HG02623 (cell line): ENCODE data around the gene MDM4.
A peak's percentile ranks its signal among the peaks of the same experiment; 100 is the strongest.
"Not testable (repeated sequence)": the region's sequence is repeated elsewhere in the genome, so short reads cannot be mapped to it uniquely, and the experiment has no call there.

ENCODE experiments used
- ATAC-seq: cut with Tn5 transposase; IDR thresholded peaks from one replicate; pipeline ENCODE4 v1.9.1; 2021; ENCODE audit warnings: moderate library complexity; ENCODE audit not compliant: unreplicated experiment

Gene MDM4, protein sequence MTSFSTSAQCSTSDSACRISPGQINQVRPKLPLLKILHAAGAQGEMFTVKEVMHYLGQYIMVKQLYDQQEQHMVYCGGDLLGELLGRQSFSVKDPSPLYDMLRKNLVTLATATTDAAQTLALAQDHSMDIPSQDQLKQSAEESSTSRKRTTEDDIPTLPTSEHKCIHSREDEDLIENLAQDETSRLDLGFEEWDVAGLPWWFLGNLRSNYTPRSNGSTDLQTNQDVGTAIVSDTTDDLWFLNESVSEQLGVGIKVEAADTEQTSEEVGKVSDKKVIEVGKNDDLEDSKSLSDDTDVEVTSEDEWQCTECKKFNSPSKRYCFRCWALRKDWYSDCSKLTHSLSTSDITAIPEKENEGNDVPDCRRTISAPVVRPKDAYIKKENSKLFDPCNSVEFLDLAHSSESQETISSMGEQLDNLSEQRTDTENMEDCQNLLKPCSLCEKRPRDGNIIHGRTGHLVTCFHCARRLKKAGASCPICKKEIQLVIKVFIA

GRCh38 chr1:204516180-204516879, at the start of gene MDM4:
MDM4 (plus strand) TSS chr1:204516406; CDS start chr1:204525519, 9,113 bp downstream.
- peak; percentile 77 for ATAC-seq

- no peak for ATAC-seq
Measured at GRCh38 chr1:204466416-204467405, 49.5 kb upstream of the MDM4 start.

DNA sequence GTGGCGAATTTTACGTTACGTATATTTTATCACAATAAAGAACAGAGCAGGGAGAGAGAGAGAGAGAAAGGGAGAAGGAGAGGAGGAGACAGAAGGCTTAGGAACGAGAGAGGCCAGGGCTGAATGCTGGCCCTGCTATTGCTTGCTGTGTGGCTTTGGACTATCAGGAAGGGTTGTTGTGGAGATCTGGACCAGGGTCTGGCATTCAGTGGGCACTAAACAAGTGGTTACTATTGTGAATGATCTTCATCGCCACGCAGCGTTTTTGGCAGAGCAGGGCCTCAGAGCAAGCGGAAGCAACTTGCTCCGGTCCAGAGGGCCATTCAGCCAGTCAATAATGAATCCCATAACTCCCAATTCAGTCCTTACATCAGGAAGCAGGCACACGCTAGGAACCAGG, 48.0 kb upstream of the MDM4 start:
- no peak for ATAC-seq

- ATAC-seq: no peak
Measured at GRCh38 chr1:204468766-204469302, 47.4 kb upstream of the MDM4 start.

DNA sequence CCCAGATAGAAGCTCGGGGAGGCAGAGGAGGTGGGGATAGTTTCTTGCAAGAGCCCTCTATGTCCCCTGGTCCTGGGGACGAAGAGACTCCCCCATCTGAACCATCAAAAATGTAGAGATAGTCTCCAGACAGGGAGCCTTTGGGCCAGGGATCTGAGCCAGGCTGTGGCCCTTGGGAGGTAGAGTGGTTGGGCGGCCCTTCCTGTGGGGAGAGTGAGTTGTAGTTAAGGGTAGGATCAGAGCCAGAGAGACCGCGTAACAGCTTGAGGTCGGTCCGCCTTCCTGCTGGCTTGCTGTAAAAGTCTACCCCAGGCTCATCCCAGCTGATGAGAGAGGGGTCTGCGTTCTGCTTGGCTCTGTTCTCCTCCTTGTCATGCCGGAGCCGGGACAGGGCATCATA, 46.9 kb upstream of the MDM4 start:
- ATAC-seq: no peak

- ATAC-seq: no peak
Measured at GRCh38 chr1:204471687-204472086, 44.5 kb upstream of the MDM4 start.

DNA sequence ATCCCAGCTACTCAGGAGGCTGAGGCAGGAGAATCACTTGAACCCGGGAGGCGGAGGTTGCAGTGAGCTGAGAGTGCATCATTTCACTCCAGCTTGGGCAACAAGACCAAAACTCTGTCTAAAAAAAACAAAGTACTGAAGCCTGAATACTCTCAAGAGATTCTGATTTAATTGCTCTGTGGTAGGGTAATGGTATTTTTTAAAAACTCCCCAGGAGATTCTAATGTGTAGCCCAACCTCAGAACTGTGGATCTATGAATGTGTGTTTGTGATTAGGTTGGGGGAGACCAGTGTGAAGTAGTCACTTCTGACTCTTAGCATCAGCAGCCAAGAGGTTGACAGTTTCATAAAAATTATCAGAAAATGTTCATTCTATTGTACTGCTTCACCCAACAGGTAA, 43.5 kb upstream of the MDM4 start:
- no peak for ATAC-seq

DNA sequence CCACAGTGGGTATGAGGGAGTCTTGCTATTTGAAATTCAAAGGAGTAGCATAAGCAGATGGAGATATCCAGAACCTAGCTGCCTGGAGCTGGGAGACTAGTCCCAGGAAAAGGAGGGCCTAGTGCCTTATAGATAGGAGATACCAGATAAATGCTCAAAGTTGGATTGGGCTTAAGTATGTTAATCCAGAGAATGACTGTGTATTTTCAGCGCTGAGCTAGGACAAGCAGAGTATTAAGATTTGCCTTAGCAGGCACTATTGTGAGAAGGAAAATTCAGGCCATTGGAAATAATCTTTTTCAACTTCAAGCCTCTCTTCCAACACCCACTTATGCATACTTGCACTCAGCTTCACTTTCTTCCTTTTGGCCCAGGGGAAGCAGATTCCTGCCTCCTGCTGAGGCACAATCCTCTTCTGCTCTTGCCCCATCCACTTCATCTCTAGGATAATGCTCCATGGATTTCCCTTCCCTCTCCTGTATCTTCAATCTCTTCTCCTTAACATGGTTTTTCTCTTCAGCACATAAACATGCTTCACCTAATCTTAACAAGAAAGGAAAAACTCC, 42.7 kb upstream of the MDM4 start:
- ATAC-seq: no peak

- no peak for ATAC-seq
Measured at GRCh38 chr1:204475656-204476432, 40.4 kb upstream of the MDM4 start.

- no peak for ATAC-seq
Measured at GRCh38 chr1:204476563-204476962, 39.6 kb upstream of the MDM4 start.

DNA sequence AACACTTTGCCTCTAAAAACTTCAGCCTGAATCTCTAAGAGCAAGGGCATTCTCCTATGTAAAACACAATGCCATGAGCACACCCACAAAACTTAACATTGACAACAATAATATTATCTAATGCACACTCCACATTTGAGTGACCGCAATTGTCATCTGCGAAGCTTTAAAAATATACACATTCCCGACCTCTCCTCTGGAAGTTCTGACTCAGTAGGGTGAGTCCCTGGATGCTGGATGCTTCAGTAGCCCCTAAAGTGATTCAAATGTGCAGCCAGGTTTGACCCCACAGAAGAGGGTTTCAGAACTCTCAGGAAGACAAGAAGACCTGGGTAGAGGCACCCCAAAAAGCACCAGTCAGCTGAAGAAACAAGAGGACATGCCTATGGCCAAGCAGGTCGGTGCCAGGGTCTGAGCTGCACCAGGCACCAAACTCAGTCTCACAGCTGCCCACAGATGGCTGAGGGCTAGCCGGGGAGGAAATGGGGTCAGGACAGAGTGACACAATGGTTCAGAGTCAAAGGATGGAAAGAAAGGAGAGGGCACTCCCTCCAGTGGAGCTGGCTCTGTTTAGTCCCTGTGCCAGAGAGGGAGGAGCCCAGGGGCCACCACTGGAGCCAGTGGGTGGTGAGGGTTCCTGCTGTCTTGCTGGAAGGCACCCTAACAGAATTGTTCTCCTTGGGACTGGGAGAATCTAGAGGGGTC, 39.0 kb upstream of the MDM4 start:
- no peak for ATAC-seq

DNA sequence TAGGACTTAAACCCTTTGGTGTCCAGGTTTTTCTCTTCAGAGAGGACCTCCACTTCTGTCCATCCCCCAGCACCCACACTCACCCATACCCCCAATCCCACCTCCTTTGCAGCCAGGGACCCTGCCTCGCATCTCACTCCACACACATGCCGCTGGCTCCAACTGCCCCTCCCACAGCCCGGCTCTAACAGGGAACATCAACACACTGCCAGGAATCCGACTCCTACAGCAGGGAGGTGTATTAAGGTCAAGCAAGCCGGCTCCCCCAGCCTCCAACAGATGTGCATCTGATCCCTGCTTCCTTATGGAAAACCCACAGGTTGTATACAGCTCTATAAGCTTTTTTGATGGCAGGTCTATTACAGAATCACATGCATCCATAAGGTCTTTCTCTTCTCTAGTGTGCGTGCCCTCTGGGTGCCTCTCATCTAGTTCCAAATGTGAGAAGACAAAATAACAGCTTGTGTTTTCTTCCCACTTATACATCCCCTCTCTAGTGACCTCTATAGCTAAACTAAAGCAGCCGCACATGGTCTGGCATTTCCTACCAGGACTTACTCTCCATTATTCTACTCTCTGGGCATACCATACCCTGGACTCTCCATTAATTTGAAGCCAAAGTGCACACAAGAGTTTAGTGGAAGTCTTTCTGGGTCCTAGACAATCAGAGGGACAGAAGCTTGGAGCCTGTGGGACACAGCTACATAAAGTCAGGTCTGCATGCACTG, 37.9 kb upstream of the MDM4 start:
- ATAC-seq: no peak

- ATAC-seq: no peak
Measured at GRCh38 chr1:204478921-204479320, 37.3 kb upstream of the MDM4 start.

DNA sequence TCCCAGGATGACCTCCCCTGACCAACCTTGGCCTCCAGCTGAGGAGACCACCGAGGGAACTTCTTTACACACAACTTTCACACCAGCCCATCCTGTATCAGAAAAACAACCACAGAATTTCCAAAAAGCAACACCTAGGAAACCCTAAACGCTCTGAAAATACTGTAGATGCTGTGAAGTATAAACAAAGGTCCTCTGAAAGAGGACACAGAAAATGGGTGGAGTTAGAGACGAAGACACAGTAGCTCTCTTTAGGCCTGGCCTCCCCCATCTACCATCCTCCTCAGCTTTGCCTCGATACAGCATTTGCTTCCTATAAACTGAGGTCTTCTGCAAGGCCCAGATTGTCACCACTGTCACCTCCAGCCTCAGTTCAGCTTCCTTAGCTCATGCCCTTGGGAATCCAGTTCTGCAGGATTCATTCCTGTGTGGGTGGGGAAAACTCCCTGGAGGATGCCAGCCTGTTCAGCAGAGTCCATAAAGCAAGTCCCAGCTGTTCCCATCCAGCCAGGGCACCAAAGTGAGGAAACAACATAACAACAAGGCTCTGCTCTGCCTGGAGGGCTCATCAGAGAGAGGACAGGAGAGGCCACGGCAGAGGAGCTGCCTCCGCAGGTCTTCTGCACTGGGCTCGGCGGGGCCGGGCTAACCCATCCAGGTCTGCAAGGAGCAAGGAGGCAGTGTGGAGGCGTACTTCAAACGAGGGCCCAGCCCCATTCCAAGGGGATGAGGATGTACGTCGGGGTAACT, 36.6 kb upstream of the MDM4 start:
- ATAC-seq: no peak

DNA sequence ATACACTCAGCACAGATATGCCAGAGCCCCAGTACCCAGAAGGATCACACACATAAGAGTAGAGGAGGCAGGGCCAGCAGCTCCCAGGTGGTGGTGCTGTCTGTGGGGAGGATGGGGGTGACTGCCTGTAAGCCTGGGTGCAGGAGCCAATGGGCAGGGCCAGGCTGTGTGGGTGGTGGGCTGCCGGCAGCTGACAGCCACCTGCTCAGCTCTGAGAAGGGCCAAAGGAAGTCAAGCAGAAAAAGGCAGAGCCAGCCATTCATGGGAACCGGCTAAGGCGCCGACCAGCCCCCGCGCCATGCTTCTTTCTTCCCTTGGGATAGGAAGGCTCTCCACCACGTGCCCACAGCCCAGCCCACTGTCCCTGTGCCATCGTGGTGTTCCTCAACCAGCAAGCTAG, 35.7 kb upstream of the MDM4 start:
- ATAC-seq: peak; percentile 60

DNA sequence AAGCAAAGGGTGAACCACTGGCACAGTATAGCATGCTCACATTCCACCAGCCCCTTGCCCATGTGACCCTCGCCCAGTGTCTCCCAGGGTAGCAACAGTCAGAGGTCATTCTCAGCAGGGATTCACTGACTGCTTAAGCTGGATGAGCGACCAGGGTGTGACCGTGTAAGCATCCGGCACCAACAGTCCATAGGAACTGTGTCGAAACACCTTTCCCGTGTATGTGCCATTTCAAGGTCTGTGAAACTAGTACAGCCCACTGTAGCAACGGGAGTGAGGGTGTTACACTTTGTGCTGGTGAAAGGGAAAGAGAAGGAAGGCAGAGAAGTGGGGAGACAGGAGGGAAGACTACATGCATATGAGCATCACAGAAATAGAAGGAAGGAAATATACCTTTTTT, 32.4 kb upstream of the MDM4 start:
- ATAC-seq: no peak

DNA sequence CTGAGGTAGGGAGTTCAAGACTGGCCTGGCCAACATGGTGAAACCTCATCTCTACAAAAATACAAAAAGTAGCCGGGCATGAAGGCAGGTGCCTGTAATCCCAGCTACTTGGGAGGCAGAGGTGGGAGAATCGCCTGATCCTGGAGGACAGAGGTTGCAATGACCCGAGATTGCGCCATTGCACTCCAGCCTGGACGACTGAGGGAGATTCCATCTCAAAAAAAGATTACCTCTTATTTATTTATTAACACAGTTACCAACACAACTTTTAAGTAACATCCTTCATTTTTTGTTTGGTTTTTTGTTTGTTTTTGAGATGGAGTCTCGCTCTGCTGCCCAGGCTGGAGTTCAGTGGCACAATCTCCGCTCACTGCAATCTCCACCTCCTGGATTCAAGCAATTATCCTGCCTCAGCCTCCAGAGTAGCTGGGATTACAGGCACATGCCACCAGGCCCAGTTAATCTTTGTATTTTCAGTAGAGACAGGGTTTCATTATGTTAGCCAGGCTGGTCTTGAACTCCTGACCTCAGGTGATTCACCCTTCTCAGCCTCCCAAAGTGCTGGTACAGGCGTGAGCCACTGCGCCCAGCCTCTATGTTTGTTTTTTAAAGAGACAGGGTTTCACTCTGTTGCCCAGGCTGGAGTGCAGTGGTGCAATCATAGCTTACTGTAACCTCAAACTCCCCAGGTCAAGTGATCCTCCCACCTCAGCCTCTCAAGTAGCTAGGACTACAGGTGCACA, 29.5 kb upstream of the MDM4 start:
- not testable (repeated sequence) for ATAC-seq
